Upper lobe of right lung (tissue), 1 donor: ENCODE results near the gene FCN3. TPM values are rescaled to one million over a fixed set of nuclear protein-coding genes. Genes with fewer than 3 reads are reported as not detected.
A peak's percentile ranks its signal among the peaks of the same experiment; 100 is the strongest.

Experiments
- ATAC-seq: fragments of 200-7000 bp; cut with Tn5 transposase; one replicate; pipeline ENCODE4 v1.9.1; 2020; ENCODE audit warnings: mild to moderate bottlenecking, moderate library complexity
- DNase-seq: peaks from one replicate; pipeline ENCODE4 v3.0.0-alpha.2; 2020
- H3K27ac ChIP-seq: fragments of 200-600 bp; one replicate; pipeline ENCODE4 v1.8.0; 2022
- H3K27me3 ChIP-seq: fragments of 200-600 bp; one replicate; pipeline ENCODE4 v1.8.0; 2022; ENCODE audit warnings: mild to moderate bottlenecking
- H3K36me3 ChIP-seq: fragments of 200-600 bp; one replicate; pipeline ENCODE4 v1.8.0; 2022
- H3K4me1 ChIP-seq: fragments of 200-600 bp; one replicate; pipeline ENCODE4 v1.8.0; 2022
- H3K4me3 ChIP-seq: fragments of 200-600 bp; one replicate; pipeline ENCODE4 v1.8.0; 2022; ENCODE audit warnings: mild to moderate bottlenecking
- H3K9me3 ChIP-seq: fragments of 200-600 bp; one replicate; pipeline ENCODE4 v1.8.0; 2022
- CTCF ChIP-seq: fragments of 200-600 bp; IDR thresholded peaks from one replicate; pipeline ENCODE4 v1.8.0; 2022; ENCODE audit warnings: antibody characterized with exemption
- intact Hi-C: fragments of 100-400 bp; cut with DNase I; formaldehyde crosslinking; loops from one replicate; pipeline ENCODE4 v1.11.0; 2022
- total RNA-seq: library from RNA; stranded (reverse); fragmentation: NEBNext Ultra II Directional; extraction: Animal tissue kit (Norgen Biotek cat#: 25700); gene quantifications from one replicate; pipeline ENCODE4 v1.2.1, GENCODE V29; 2021
- donor health status: DM: no; HTN: yes; CAD: no; lungs with severe emphysema.

The FCN3 gene
- total RNA-seq, 1 donor from 2014 or later, result 826 TPM

DNA sequence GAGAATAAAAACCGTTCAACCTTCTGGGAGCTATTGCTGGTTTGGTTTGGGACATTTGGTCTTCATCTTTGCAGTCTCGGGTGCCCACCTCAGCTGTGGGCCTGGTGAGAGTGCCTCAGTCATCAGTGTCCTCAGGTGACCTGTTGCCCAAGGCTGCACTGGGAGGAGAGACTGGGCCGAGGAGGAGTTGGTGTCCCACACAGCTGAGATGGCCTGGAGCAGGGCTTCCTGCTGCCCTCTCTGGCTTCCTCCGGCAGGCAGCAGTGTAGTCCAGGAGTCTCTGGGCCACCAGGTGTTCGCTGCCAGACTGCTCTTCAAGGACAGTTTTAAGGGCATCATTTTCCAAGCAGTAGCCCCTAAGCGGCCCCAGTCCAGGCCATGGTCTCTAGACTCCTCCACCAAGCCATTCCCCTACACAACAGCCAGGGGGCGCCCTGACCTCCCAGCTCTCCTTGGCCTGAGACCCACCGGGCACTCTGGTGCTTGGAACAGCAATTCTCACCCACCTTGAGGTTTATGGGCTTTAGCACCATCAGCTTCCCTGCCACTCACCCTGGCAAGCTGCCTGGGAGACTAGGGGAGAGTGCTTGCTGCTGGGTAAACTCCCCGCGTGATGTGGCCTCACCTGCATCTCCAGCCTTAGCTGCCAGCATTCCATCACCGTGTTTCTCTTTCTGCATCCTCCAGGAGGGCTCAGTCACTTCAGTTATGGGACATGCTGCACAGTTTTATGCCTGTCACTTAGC, 41.9 kb downstream of the FCN3 start:
- peaks cover 88% of the 10 kb centered on the region for H3K36me3 ChIP-seq
- H3K27ac ChIP-seq, result no peak overlapping the region
- no peak overlapping the region for H3K4me3 ChIP-seq
- no peak for DNase-seq
- no peaks in the 10 kb centered on the region for H3K27me3 ChIP-seq
- H3K9me3 ChIP-seq, result no peaks in the 10 kb centered on the region
- intact Hi-C loops, result no loop called here
- H3K4me1 ChIP-seq, result peaks cover 8% of the 10 kb centered on the region
- peak; percentile 81 for ATAC-seq
- peak; percentile 82 for TF ChIP-seq CTCF

DNA sequence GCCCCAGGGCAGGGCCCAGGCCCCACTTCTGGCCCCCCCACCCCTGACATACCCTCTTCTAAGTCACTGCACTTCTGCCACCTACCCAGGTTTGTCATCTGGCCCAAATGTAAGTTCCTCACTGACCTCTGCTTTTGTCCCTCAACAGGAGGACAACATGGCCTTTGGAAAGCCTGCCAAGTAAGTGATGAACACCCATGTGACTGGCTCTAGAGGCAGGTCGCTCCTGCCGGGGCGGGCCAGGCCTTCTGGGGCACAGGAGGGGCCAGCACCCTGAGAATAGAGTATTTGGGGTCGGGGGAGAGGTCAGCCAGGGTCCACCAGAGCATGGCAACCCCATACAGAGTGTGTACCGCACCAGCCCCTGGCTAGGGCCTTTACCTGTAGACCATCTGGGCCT, 42.7 kb downstream of the FCN3 start:
- Histone ChIP-seq H3K27me3 (no peaks in the 10 kb centered on the region), H3K36me3 (peaks cover 91% of the 10 kb centered on the region), H3K4me1 (peaks cover 9% of the 10 kb centered on the region), H3K4me3 (no peak overlapping the region), H3K27ac (no peak overlapping the region), H3K9me3 (no peaks in the 10 kb centered on the region)
- intact Hi-C loops, result no loop called here
- no peak for DNase-seq
- ATAC-seq, result no peak
- TF ChIP-seq CTCF, result no peak

GRCh38 chr1:27331426-27331825, 43.2 kb downstream of the FCN3 start:
- no peak for DNase-seq
- H3K36me3 ChIP-seq, result peaks cover 89% of the 10 kb centered on the region
- peaks cover 14% of the 10 kb centered on the region for H3K4me1 ChIP-seq
- intact Hi-C loops, result no loop called here
- ATAC-seq, result no peak
- no peak overlapping the region for H3K27ac ChIP-seq
- no peaks in the 10 kb centered on the region for H3K9me3 ChIP-seq
- no peak for TF ChIP-seq CTCF
- no peaks in the 10 kb centered on the region for H3K27me3 ChIP-seq
- H3K4me3 ChIP-seq, result no peak overlapping the region

- peaks cover 20% of the 10 kb centered on the region for H3K4me1 ChIP-seq
- H3K9me3 ChIP-seq, result no peaks in the 10 kb centered on the region
- peaks cover 89% of the 10 kb centered on the region for H3K36me3 ChIP-seq
- H3K27ac ChIP-seq, result no peak overlapping the region
- intact Hi-C loops, result no loop called here
- H3K4me3 ChIP-seq, result no peak overlapping the region
- no peak for ATAC-seq
- no peaks in the 10 kb centered on the region for H3K27me3 ChIP-seq
- no peak for TF ChIP-seq CTCF
- no peak for DNase-seq
Observed at GRCh38 chr1:27330786-27331185, 43.8 kb downstream of the FCN3 start.

- Histone ChIP-seq H3K27ac (no peak overlapping the region), H3K36me3 (peaks cover 72% of the 10 kb centered on the region), H3K4me1 (peaks cover 36% of the 10 kb centered on the region), H3K4me3 (no peak overlapping the region), H3K9me3 (no peaks in the 10 kb centered on the region), H3K27me3 (no peaks in the 10 kb centered on the region)
- TF ChIP-seq CTCF, result no peak
- intact Hi-C loops, result no loop called here
- ATAC-seq (no peak), DNase-seq (no peak)
Observed at GRCh38 chr1:27327964-27328363, 46.7 kb downstream of the FCN3 start.
